ENCODE results near the gene FNDC3A. TPM values are rescaled to one million over a fixed set of nuclear protein-coding genes. Genes with fewer than 3 reads are reported as not detected.
"Not testable (repeated sequence)": the region's sequence is repeated elsewhere in the genome, so short reads cannot be mapped to it uniquely, and the experiment has no call there.

Gene FNDC3A
- total RNA-seq, 1 donor from 2014 or later: 18.4 TPM

GRCh38 chr13:49022472-49023144 lies 46.9 kb downstream of the FNDC3A start:
- intact Hi-C loops (cut with DNase I): no loop called here
- DNase-seq (ENCODE audit: missing footprints) (no peak), ATAC-seq (no peak)

- no peak for ATAC-seq
- intact Hi-C loops (cut with DNase I): no loop called here
- no peak for DNase-seq (ENCODE audit: missing footprints)
Observed at GRCh38 chr13:49023431-49023830, 47.7 kb downstream of the FNDC3A start.

GRCh38 chr13:49026851-49027250 lies 51.1 kb downstream of the FNDC3A start:
- DNase-seq (ENCODE audit: missing footprints) (no peak), ATAC-seq (no peak)
- intact Hi-C loops (cut with DNase I): no loop called here

- DNase-seq (ENCODE audit: missing footprints) (no peak), ATAC-seq (no peak)
- intact Hi-C loops (cut with DNase I): no loop called here
Observed at GRCh38 chr13:49029570-49029969, 53.9 kb downstream of the FNDC3A start.

GRCh38 chr13:49030213-49030612 lies 54.5 kb downstream of the FNDC3A start:
- DNase-seq (ENCODE audit: missing footprints) (no peak), ATAC-seq (no peak)
- intact Hi-C loops (cut with DNase I): no loop called here

GRCh38 chr13:49040872-49041271 lies 65.2 kb downstream of the FNDC3A start:
- ATAC-seq (no peak), DNase-seq (ENCODE audit: missing footprints) (no peak)
- intact Hi-C loops (cut with DNase I): no loop called here

GRCh38 chr13:49042476-49042875 lies 66.8 kb downstream of the FNDC3A start:
- intact Hi-C loops (cut with DNase I): no loop called here
- DNase-seq (ENCODE audit: missing footprints) (no peak), ATAC-seq (no peak)

GRCh38 chr13:49044008-49044407 lies 68.3 kb downstream of the FNDC3A start:
- intact Hi-C loops (cut with DNase I): no loop called here
- ATAC-seq: no peak
- DNase-seq (ENCODE audit: missing footprints): no peak

GRCh38 chr13:49044836-49045235 lies 69.1 kb downstream of the FNDC3A start:
- ATAC-seq: no peak
- intact Hi-C loops (cut with DNase I): no loop called here
- no peak for DNase-seq (ENCODE audit: missing footprints)

- ATAC-seq (no peak), DNase-seq (ENCODE audit: missing footprints) (no peak)
- intact Hi-C loops (cut with DNase I): no loop called here
Observed at GRCh38 chr13:49046002-49046401, 70.3 kb downstream of the FNDC3A start.

GRCh38 chr13:49046519-49046918 lies 70.8 kb downstream of the FNDC3A start:
- DNase-seq (ENCODE audit: missing footprints) (no peak), ATAC-seq (no peak)
- intact Hi-C loops (cut with DNase I): no loop called here

- ATAC-seq (no peak), DNase-seq (ENCODE audit: missing footprints) (no peak)
- intact Hi-C loops (cut with DNase I): no loop called here
Observed at GRCh38 chr13:49052813-49053212, 77.1 kb downstream of the FNDC3A start.

GRCh38 chr13:49053215-49053614 lies 77.5 kb downstream of the FNDC3A start:
- no peak for DNase-seq (ENCODE audit: missing footprints)
- intact Hi-C loops (cut with DNase I): no loop called here
- no peak for ATAC-seq

GRCh38 chr13:49053906-49054305 lies 78.2 kb downstream of the FNDC3A start:
- intact Hi-C loops (cut with DNase I): no loop called here
- DNase-seq (ENCODE audit: missing footprints) (no peak), ATAC-seq (no peak)

GRCh38 chr13:49055021-49055420 lies 79.3 kb downstream of the FNDC3A start:
- DNase-seq (ENCODE audit: missing footprints): no peak
- ATAC-seq: no peak
- intact Hi-C loops (cut with DNase I): no loop called here

- intact Hi-C loops (cut with DNase I): no loop called here
- DNase-seq (ENCODE audit: missing footprints): no peak
- no peak for ATAC-seq
Observed at GRCh38 chr13:49057176-49057575, 81.5 kb downstream of the FNDC3A start.

GRCh38 chr13:49058761-49059160 lies 83.0 kb downstream of the FNDC3A start:
- DNase-seq (ENCODE audit: missing footprints) (no peak), ATAC-seq (no peak)
- intact Hi-C loops (cut with DNase I): no loop called here

GRCh38 chr13:49060678-49061387 lies 85.1 kb downstream of the FNDC3A start:
- ATAC-seq (no peak), DNase-seq (ENCODE audit: missing footprints) (no peak)
- intact Hi-C loops (cut with DNase I): no loop called here

- intact Hi-C loops (cut with DNase I); ATAC-seq; DNase-seq (ENCODE audit: missing footprints): not testable (repeated sequence)
Observed at GRCh38 chr13:49061388-49061752, 85.7 kb downstream of the FNDC3A start.

GRCh38 chr13:49062297-49062896 lies 86.7 kb downstream of the FNDC3A start:
- intact Hi-C loops (cut with DNase I): no loop called here
- DNase-seq (ENCODE audit: missing footprints) (no peak), ATAC-seq (no peak)

Data from Right ventricle myocardium inferior (tissue), 1 donor.